Lower leg skin (tissue), 4 donors: ENCODE results near the gene STK16. TPM values are rescaled to one million over a fixed set of nuclear protein-coding genes. Genes with fewer than 3 reads are reported as not detected.
A peak's percentile ranks its signal among the peaks of the same experiment; 100 is the strongest.

Experiments used
- DNase-seq, 2 donors: peaks; one replicate each; pipeline ENCODE4 v3.0.0-alpha.2; 2019; ENCODE audit warnings: low spot score in 2 of 2
- H3K4me3 ChIP-seq: fragments of 200-600 bp; sonication (generic); 2 replicates; pipeline ENCODE4 v1.5.1; 2017; ENCODE audit warnings: mild to moderate bottlenecking, low read depth; ENCODE audit not compliant: poor library complexity, severe bottlenecking
- CTCF ChIP-seq, 3 donors: fragments of 450-650 bp; IDR thresholded peaks; one replicate each; pipeline ENCODE4 v1.5.1; 2016; ENCODE audit warnings: antibody characterized with exemption in 3 of 3, mild to moderate bottlenecking in 3 of 3, moderate library complexity in 2 of 3
- POLR2A ChIP-seq, 2 donors: fragments of 450-650 bp; IDR thresholded peaks; one replicate each; pipeline ENCODE4 v1.6.1; 2016 to 2017; ENCODE audit warnings: antibody characterized with exemption in 2 of 2, mild to moderate bottlenecking in 1 of 2, moderate library complexity in 1 of 2
- WGBS, 2 donors: methylation state at CpG; one replicate each; pipeline ENCODE4 v1.1.5; 2018; 5-methylcytosine and 5-hydroxymethylcytosine counted together
- intact Hi-C: fragments of 100-400 bp; cut with DNase I; formaldehyde crosslinking; loops from one replicate; pipeline ENCODE4 v1.15.0; 2023; ENCODE audit warnings: low total_unique reads
- total RNA-seq, 4 donors: library from RNA; depleted of rRNA; stranded (reverse); fragments of >200 nt; gene quantifications; one replicate each; pipeline ENCODE4 v1.1.0, GENCODE V29; 2016

The STK16 gene
- total RNA-seq, 4 donors from 2014 or later: 12.9 to 26.4 (median 13.8) TPM

- 78 to 88% methylated on average over 17 of the region's 17 CpGs for WGBS, 2 donors
- intact Hi-C loops: no loop called here
- DNase-seq: no peak
- TF ChIP-seq CTCF (IDR thresholded peaks at IDR 0.05): no peak
- no peak for TF ChIP-seq POLR2A (IDR thresholded peaks at IDR 0.05)
- no peak overlapping the region for H3K4me3 ChIP-seq
Observed at GRCh38 chr2:219247678-219248642, 2.7 kb downstream of the STK16 start.

DNA sequence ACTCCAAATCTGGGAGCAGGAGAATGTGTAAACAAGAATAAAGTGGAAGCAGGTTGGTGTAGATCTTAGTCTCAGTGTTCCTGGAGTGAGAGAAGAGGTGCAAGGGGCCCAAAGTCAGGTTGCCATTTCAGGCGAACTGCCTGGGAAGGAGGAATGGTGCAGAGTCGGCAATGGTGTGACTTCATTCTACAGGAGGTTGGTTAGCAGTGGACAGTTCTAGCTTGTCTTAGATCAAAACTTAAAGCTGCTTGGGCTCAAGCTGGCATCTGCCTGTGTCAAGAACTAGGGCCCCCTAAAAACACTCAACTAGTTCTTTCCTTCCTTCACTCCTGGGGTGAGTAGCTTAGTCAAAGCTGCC, 3.5 kb downstream of the STK16 start:
- no peak overlapping the region for H3K4me3 ChIP-seq
- TF ChIP-seq CTCF (IDR thresholded peaks at IDR 0.05) (no peak), POLR2A (IDR thresholded peaks at IDR 0.05) (no peak)
- intact Hi-C loops: no loop called here
- 32 to 54% methylated on average over 2 of the region's 2 CpGs for WGBS, 2 donors
- DNase-seq: no peak

DNA sequence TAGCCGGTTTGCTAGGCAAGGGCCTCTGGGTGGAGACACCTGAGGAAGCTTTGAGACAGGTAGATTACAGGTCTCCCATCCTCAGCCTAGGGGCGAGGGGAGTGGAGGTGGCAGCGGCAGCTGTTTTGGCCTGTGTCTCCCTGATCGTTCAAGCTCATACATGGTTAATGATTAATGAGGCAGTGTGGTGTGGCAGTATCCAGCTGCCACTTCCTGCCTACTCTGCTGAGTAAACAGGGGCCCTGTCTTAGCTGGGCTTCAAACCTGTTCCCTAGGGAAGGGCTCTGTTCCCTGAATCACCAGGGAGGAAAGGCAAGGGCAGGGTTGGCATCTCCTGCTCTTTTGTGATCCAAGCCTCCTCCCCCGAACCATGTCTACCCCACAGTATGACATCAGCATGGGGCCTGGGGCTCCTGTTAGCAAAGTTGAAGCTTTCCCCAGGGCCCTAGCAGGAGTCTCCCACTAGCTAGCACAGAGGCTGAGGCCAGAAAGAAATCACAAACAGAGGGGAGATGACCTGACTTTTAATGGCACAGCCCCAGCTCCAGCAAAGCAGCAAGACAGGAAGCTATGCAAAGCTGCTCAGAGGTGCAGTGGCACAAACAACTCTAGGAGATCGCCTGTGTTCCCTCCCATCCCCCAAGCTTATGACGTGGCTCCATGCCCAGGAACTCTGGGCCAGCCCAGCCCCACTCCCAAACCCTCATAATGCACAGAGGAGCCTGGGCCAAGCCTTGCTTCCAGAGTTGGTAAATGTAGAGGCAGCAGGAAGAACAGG, 4.1 kb downstream of the STK16 start:
- DNase-seq: peak; percentile 84 to 95
- H3K4me3 ChIP-seq: no peak overlapping the region
- WGBS, 2 donors: 13 to 23% methylated on average over 7 of the region's 7 CpGs
- TF ChIP-seq CTCF (IDR thresholded peaks at IDR 0.05) (no peak), POLR2A (IDR thresholded peaks at IDR 0.05) (no peak)
- intact Hi-C loops: no loop called here

GRCh38 chr2:219250049-219250781, 4.9 kb downstream of the STK16 start:
- DNase-seq: no peak
- TF ChIP-seq CTCF (IDR thresholded peaks at IDR 0.05) (no peak), POLR2A (IDR thresholded peaks at IDR 0.05) (no peak)
- H3K4me3 ChIP-seq: no peak overlapping the region
- intact Hi-C loops: no loop called here
- 50 to 57% methylated on average over 18 to 22 of the region's 22 CpGs for WGBS, 2 donors

GRCh38 chr2:219251656-219252055, 6.4 kb downstream of the STK16 start:
- H3K4me3 ChIP-seq: no peak overlapping the region

More at GRCh38 chr2:219251656-219252055, 6.4 kb downstream of the STK16 start:
- intact Hi-C loops: no loop called here
- 63 to 71% methylated on average over 6 of the region's 6 CpGs for WGBS, 2 donors
- TF ChIP-seq CTCF (IDR thresholded peaks at IDR 0.05) (no peak), POLR2A (IDR thresholded peaks at IDR 0.05) (no peak)
- DNase-seq: no peak
